HCT116 (cell line): ENCODE results near the gene MICOS13. TPM values are rescaled to one million over a fixed set of nuclear protein-coding genes. Genes with fewer than 3 reads are reported as not detected.

Source experiments
- ATAC-seq: fragments of 200-7000 bp; cut with Tn5 transposase; 2 replicates; pipeline ENCODE4 v1.9.1; 2020; ENCODE audit warnings: mild to moderate bottlenecking, moderate library complexity
- BruUV-seq: library from RNA; stranded (reverse); fragments of 400-500 nt; replicated peaks from 2 replicates; lab custom pipeline; 2021; lab: Mats Ljungman, UMichigan
- CTCF ChIA-PET: fragments of 300-600 bp; sonication (Branson Sonifier 250); formaldehyde crosslinking; loops from one replicate; lab custom pipeline; 2021; ENCODE audit warnings: antibody characterized with exemption; lab: Charles Lee
- POLR2A ChIA-PET: fragments of 300-600, 350-600 bp; sonication (Branson Sonifier 250); formaldehyde crosslinking; loops from one replicate; lab custom pipeline; 2021; ENCODE audit warnings: antibody characterized with exemption; lab: Charles Lee
- RAD21 ChIA-PET, 2 experiments: fragments of 300-600 bp; sonication (Branson Sonifier 250); formaldehyde crosslinking; loops; one replicate each; lab custom pipeline; 2023; ENCODE audit warnings: low total read pairs in 2 of 2; ENCODE audit not compliant: uncharacterized antibody in 2 of 2, unreplicated experiment in 2 of 2, low non-redundant PET in 1 of 2; lab: Charles Lee
- DNase-seq: peaks from one replicate; pipeline ENCODE4 v3.0.0-alpha.2; 2010; ENCODE audit warnings: low read depth, low spot score
- H2AFZ ChIP-seq: fragments of 200-600 bp; shearing (Covaris generic), sonication (generic); 2 replicates; pipeline ENCODE4 v1.6.1; 2017; ENCODE audit warnings: low read depth, mixed run types, mixed read lengths, antibody characterized with exemption, low read length; ENCODE audit not compliant: poor library complexity, severe bottlenecking
- H3K27ac ChIP-seq: 2 replicates; pipeline ENCODE4 v1.5.1; 2012; ENCODE audit warnings: low read depth, low read length
- H3K27me3 ChIP-seq: fragments of 200-600 bp; sonication (generic); 2 replicates; pipeline ENCODE4 v1.6.1; 2016; ENCODE audit warnings: mixed run types, low read length, mixed read lengths; ENCODE audit not compliant: insufficient read depth
- H3K36me3 ChIP-seq, 2 experiments: fragments of 200-500 bp in 1 of 2; fragments of 200-600 bp in 1 of 2; sonication (Bioruptor generic) in 1 of 2; sonication (generic) in 1 of 2; 2 replicates each; pipeline versions ENCODE4 v1.5.1 to v1.6.1; 2014 to 2016; ENCODE audit warnings: low read length in 2 of 2, inconsistent platforms in 1 of 2, mixed read lengths in 1 of 2, mixed run types in 1 of 2; ENCODE audit not compliant: insufficient read depth in 2 of 2, control insufficient read depth in 1 of 2
- H3K4me1 ChIP-seq, 2 experiments: fragments of 200-600 bp in 1 of 2; sonication (generic) in 1 of 2; 2 replicates each; pipeline versions ENCODE4 v1.5.1 to v1.6.1; 2012 to 2017; ENCODE audit warnings: low read length in 2 of 2, inconsistent platforms in 1 of 2, mild to moderate bottlenecking in 1 of 2, mixed read lengths in 1 of 2, mixed run types in 1 of 2, moderate library complexity in 1 of 2; ENCODE audit not compliant: insufficient read depth in 2 of 2, control insufficient read depth in 1 of 2
- H3K4me2 ChIP-seq: fragments of 200-600 bp; sonication (generic); 2 replicates; pipeline ENCODE4 v1.6.1; 2017; ENCODE audit warnings: mixed run types, low read length, mixed read lengths
- H3K4me3 ChIP-seq, 2 experiments: fragments of 200-600 bp in 1 of 2; sonication (generic) in 1 of 2; replicated peaks in 1 of 2; 2 replicates each; pipeline ENCODE4 v1.5.1; 2011 to 2016; ENCODE audit warnings: low read length in 2 of 2, control low read depth in 1 of 2, low read depth in 1 of 2, mild to moderate bottlenecking in 1 of 2, mixed read lengths in 1 of 2, mixed run types in 1 of 2
- H3K79me2 ChIP-seq: fragments of 200-600 bp; sonication (generic); 2 replicates; pipeline ENCODE4 v1.6.1; 2017; ENCODE audit warnings: mild to moderate bottlenecking, mixed run types, low read length, moderate library complexity, mixed read lengths; ENCODE audit not compliant: insufficient read depth
- H3K9ac ChIP-seq: fragments of 200-600 bp; sonication (generic); 2 replicates; pipeline ENCODE4 v1.6.1; 2016; ENCODE audit warnings: low read length, mixed read lengths
- H3K9me2 ChIP-seq: fragments of 200-600 bp; sonication (generic), shearing (Covaris generic); 2 replicates; pipeline ENCODE4 v1.6.1; 2017; ENCODE audit warnings: mixed run types, mild to moderate bottlenecking, moderate library complexity; ENCODE audit not compliant: insufficient read depth
- H3K9me3 ChIP-seq, 2 experiments: fragments of 200-500 bp in 1 of 2; fragments of 200-600 bp in 1 of 2; sonication (Bioruptor generic) in 1 of 2; sonication (generic) in 1 of 2; 2 replicates each; pipeline ENCODE4 v1.6.1; 2014 to 2017; ENCODE audit warnings: low read length in 2 of 2, mixed read lengths in 2 of 2, inconsistent platforms in 1 of 2, low read depth in 1 of 2, mild to moderate bottlenecking in 1 of 2, mixed run types in 1 of 2, moderate library complexity in 1 of 2; ENCODE audit not compliant: control insufficient read depth in 1 of 2, insufficient read depth in 1 of 2
- H4K20me1 ChIP-seq: fragments of 200-600 bp; sonication (generic), shearing (Covaris generic); 2 replicates; pipeline ENCODE4 v1.6.1; 2017; ENCODE audit warnings: mixed run types, mild to moderate bottlenecking, moderate library complexity; ENCODE audit not compliant: insufficient read depth
- CEBPB ChIP-seq: IDR thresholded peaks from 2 replicates; pipeline ENCODE4 v1.6.1; 2012; ENCODE audit warnings: low read depth
- CTCF ChIP-seq, 3 experiments: fragments of 200-600 bp in 1 of 3; sonication (generic) in 1 of 3; IDR thresholded peaks in 2 of 3; conservative IDR thresholded peaks in 1 of 3; 2 replicates each; pipeline ENCODE4 v1.5.1; 2012 to 2017; ENCODE audit warnings: low read depth in 2 of 3, low read length in 2 of 3, antibody characterized with exemption in 1 of 3, borderline replicate concordance in 1 of 3, control low read depth in 1 of 3, mild to moderate bottlenecking in 1 of 3, mixed read lengths in 1 of 3, mixed run types in 1 of 3, moderate library complexity in 1 of 3; ENCODE audit not compliant: insufficient read depth in 1 of 3
- EGR1 ChIP-seq: IDR thresholded peaks from 2 replicates; pipeline ENCODE4 v1.6.1; 2012; ENCODE audit warnings: low read depth
- ELF1 ChIP-seq: IDR thresholded peaks from 2 replicates; pipeline ENCODE4 v1.6.1; 2012; ENCODE audit warnings: low read depth, borderline replicate concordance
- EZH2 ChIP-seq: fragments of 200-600 bp; sonication (generic); IDR thresholded peaks from 2 replicates; pipeline ENCODE4 v1.6.1; 2017; ENCODE audit warnings: antibody characterized with exemption, mixed run types
- EZH2phosphoT487 ChIP-seq: fragments of 200-600 bp; IDR thresholded peaks from 2 replicates; pipeline ENCODE4 v1.6.1; 2018; ENCODE audit warnings: antibody characterized with exemption, borderline replicate concordance
- FOSL1 ChIP-seq: IDR thresholded peaks from 2 replicates; pipeline ENCODE4 v1.6.1; 2012; ENCODE audit warnings: low read depth
- JUND ChIP-seq: IDR thresholded peaks from 2 replicates; pipeline ENCODE4 v1.6.1; 2012
- MAX ChIP-seq: IDR thresholded peaks from 2 replicates; pipeline ENCODE4 v1.6.1; 2012
- POLR2AphosphoS5 ChIP-seq: IDR thresholded peaks from 2 replicates; pipeline ENCODE4 v1.6.1; 2011; ENCODE audit warnings: mild to moderate bottlenecking, low read depth, low read length, moderate library complexity
- SIN3A ChIP-seq: IDR thresholded peaks from 2 replicates; pipeline ENCODE4 v1.6.1; 2012; ENCODE audit warnings: low read depth
- SP1 ChIP-seq: IDR thresholded peaks from 2 replicates; pipeline ENCODE4 v1.6.1; 2012; ENCODE audit warnings: low read depth
- SRF ChIP-seq: IDR thresholded peaks from 2 replicates; pipeline ENCODE4 v1.6.1; 2012; ENCODE audit warnings: low read depth
- TCF7L2 ChIP-seq: IDR thresholded peaks from 2 replicates; pipeline ENCODE4 v1.7.0; 2011; ENCODE audit warnings: borderline replicate concordance, inconsistent platforms; ENCODE audit not compliant: insufficient read depth, insufficient read length; ENCODE audit errors: extremely low read depth
- YY1 ChIP-seq: IDR thresholded peaks from 2 replicates; pipeline ENCODE4 v1.6.1; 2011; ENCODE audit warnings: low read length, low read depth, moderate library complexity, mild to moderate bottlenecking; ENCODE audit not compliant: insufficient replicate concordance; ENCODE audit errors: extremely low read depth
- ZBTB33 ChIP-seq: IDR thresholded peaks from 2 replicates; pipeline ENCODE4 v1.6.1; 2011; ENCODE audit warnings: mild to moderate bottlenecking, low read length, moderate library complexity; ENCODE audit not compliant: insufficient replicate concordance; ENCODE audit errors: extremely low read depth
- ZFX ChIP-seq: fragments of 450-650 bp; IDR thresholded peaks from 2 replicates; pipeline ENCODE4 v1.6.1; 2017
- ZNF274 ChIP-seq: fragments of 200-500 bp; sonication (Bioruptor generic); IDR thresholded peaks from 2 replicates; pipeline ENCODE4 v1.6.1; 2014; ENCODE audit warnings: mild to moderate bottlenecking, low read depth, low read length, inconsistent platforms
- intact Hi-C: fragments of 100-400 bp; cut with micrococcal nuclease; formaldehyde crosslinking; loops from 2 replicates; pipeline ENCODE4 v1.10.0; 2022
- total RNA-seq: library from RNA; stranded (reverse); gene quantifications from one replicate; pipeline ENCODE4 v1.2.1, GENCODE V29; 2021; ENCODE audit not compliant: unreplicated experiment
- TF ChIP-seq, protein P1 (sequence below): IDR thresholded peaks from 2 replicates; pipeline ENCODE4 v1.6.1; 2012
- TF ChIP-seq, protein P2 (sequence below): IDR thresholded peaks from 2 replicates; pipeline ENCODE4 v1.6.1; 2012; ENCODE audit warnings: low read depth

The MICOS13 gene
- total RNA-seq, 1 experiment from 2014 or later: 61.6 TPM

DNA sequence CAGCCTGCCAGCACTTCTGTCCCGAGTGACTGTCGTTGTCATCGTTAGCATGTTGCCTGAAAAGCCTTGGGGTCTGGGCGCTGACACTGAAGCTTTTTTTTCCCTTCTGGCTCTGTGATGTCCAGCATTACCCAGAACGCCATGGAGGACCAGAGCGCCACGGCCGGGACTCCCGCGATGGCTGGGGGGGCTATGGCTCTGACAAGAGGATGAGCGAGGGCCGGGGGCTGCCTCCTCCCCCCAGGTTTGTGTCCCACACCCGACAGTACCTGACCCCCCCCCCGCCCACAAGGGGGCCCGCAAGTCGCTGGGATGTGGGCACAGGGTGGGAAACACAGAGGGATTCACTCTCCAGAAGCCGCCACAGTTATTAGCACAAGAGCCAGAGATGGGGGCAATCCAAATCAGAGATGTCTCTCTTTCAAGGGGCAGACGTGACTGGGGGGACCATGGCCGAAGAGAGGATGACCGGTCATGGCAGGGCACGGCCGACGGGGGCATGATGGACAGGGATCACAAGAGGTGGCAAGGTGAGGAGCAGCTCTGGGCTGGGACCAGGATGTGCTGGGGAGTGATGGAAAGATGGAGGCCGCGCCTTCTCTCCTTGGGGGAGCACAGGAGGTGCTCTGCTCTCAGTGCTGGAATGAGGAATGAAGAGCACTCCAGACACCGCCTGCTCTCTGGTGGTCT is 13.2 kb downstream of the MICOS13 start:
- TF ChIP-seq EZH2phosphoT487 (no peak), TCF7L2 (no peak), CTCF (IDR thresholded peaks at IDR 0.05 in 2 of 3, conservative IDR thresholded peaks at IDR 0.05 in 1 of 3; ENCODE audit: borderline replicate concordance in 1 of 3, insufficient read depth in 1 of 3, low read depth in 2 of 3, low read length in 2 of 3) (no peak), SRF (no peak), JUND (no peak), FOSL1 (no peak), SP1 (no peak), SIN3A (no peak), ZBTB33 (no peak), YY1 (no peak), ZNF274 (no peak), MAX (no peak), EGR1 (no peak), ELF1 (no peak), POLR2AphosphoS5 (no peak), ZFX (no peak), EZH2 (no peak), CEBPB (no peak)
- TF ChIP-seq, protein P1, sequence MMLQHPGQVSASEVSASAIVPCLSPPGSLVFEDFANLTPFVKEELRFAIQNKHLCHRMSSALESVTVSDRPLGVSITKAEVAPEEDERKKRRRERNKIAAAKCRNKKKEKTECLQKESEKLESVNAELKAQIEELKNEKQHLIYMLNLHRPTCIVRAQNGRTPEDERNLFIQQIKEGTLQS: no peak
- TF ChIP-seq, protein P2, sequence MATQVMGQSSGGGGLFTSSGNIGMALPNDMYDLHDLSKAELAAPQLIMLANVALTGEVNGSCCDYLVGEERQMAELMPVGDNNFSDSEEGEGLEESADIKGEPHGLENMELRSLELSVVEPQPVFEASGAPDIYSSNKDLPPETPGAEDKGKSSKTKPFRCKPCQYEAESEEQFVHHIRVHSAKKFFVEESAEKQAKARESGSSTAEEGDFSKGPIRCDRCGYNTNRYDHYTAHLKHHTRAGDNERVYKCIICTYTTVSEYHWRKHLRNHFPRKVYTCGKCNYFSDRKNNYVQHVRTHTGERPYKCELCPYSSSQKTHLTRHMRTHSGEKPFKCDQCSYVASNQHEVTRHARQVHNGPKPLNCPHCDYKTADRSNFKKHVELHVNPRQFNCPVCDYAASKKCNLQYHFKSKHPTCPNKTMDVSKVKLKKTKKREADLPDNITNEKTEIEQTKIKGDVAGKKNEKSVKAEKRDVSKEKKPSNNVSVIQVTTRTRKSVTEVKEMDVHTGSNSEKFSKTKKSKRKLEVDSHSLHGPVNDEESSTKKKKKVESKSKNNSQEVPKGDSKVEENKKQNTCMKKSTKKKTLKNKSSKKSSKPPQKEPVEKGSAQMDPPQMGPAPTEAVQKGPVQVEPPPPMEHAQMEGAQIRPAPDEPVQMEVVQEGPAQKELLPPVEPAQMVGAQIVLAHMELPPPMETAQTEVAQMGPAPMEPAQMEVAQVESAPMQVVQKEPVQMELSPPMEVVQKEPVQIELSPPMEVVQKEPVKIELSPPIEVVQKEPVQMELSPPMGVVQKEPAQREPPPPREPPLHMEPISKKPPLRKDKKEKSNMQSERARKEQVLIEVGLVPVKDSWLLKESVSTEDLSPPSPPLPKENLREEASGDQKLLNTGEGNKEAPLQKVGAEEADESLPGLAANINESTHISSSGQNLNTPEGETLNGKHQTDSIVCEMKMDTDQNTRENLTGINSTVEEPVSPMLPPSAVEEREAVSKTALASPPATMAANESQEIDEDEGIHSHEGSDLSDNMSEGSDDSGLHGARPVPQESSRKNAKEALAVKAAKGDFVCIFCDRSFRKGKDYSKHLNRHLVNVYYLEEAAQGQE: no peak
- POLR2A ChIA-PET: no interaction called here
- peaks cover 38 to 59% of the 10 kb centered on the region in 2 experiments; a peak in 3 of 4 replicates for H3K36me3 ChIP-seq

More for the DNA sequence above, 13.2 kb downstream of the MICOS13 start:
- ATAC-seq: no peak
- intact Hi-C loops: no loop called here
- H3K9me3 ChIP-seq: no peaks in the 10 kb centered on the region
- DNase-seq: no peak
- RAD21 ChIA-PET: no interaction called here
- no peak overlapping the region for H3K4me2 ChIP-seq
- no peaks in the 10 kb centered on the region; a peak in 2 of 4 replicates for H3K4me1 ChIP-seq
- no peak overlapping the region for H3K9ac ChIP-seq
- H3K27ac ChIP-seq: no peak overlapping the region
- H4K20me1 ChIP-seq: no peaks in the 10 kb centered on the region
- no TSS peak for BruUV-seq
- H3K4me3 ChIP-seq: no peak overlapping the region
- CTCF ChIA-PET: no interaction called here
- H3K27me3 ChIP-seq: no peaks in the 10 kb centered on the region
- H3K9me2 ChIP-seq: no peaks in the 10 kb centered on the region
- peaks cover 10% of the 10 kb centered on the region; the same call in 1 of the 2 replicates for H3K79me2 ChIP-seq
- H2AFZ ChIP-seq: no peak overlapping the region
